A549 (cell line): ENCODE data around the gene TSHZ2. TPM values are rescaled to one million over a fixed set of nuclear protein-coding genes. Genes with fewer than 3 reads are reported as not detected.

Experiments
- ATAC-seq, 2 experiments: fragments of 200-7000 bp in 1 of 2; fragments of >200 bp in 1 of 2; cut with Nextera tagmentation in 1 of 2; cut with Tn5 transposase in 1 of 2; 3 replicates each; pipeline versions ENCODE4 v1.8.0 to v1.9.1; 2018 to 2020; ENCODE audit warnings: mild to moderate bottlenecking in 1 of 2, moderate library complexity in 1 of 2
- CTCF ChIA-PET: fragments of 300-600 bp; sonication (Branson Sonifier 250); formaldehyde crosslinking; extraction: SDS; loops from one replicate; lab custom pipeline; 2021; ENCODE audit warnings: antibody characterized with exemption, inconsistent platforms; lab: Yijun Ruan, JAX
- POLR2A ChIA-PET: fragments of 350-600 bp; formaldehyde crosslinking; extraction: SDS; loops from one replicate; lab custom pipeline; 2021; ENCODE audit warnings: antibody characterized with exemption, inconsistent platforms; lab: Yijun Ruan, JAX
- DNase-seq, 2 experiments: peaks; one replicate each; pipeline versions ENCODE4 v3.0.0 to v3.0.0-alpha.2; 2011 to 2016; ENCODE audit warnings: low read depth in 1 of 2, low spot score in 1 of 2
- FAIRE-seq: peaks from 2 replicates; lab custom pipeline; 2011; peaks lifted over from hg19 to GRCh38; lab: Jason Lieb, UNC
- H3K27ac ChIP-seq, 2 experiments: fragments of >200 bp; sonication (Bioruptor Twin); formaldehyde crosslinking; 3 replicates each; pipeline ENCODE4 v1.5.1; 2016 to 2017
- H3K4me1 ChIP-seq: fragments of >200 bp; sonication (Bioruptor Twin); formaldehyde crosslinking; 3 replicates; pipeline ENCODE4 v1.6.1; 2016
- H3K4me2 ChIP-seq: fragments of >200 bp; sonication (Bioruptor Twin); formaldehyde crosslinking; 3 replicates; pipeline ENCODE4 v1.6.1; 2016
- H3K4me3 ChIP-seq: fragments of >200 bp; sonication (Bioruptor Twin); formaldehyde crosslinking; 3 replicates; pipeline ENCODE4 v1.5.1; 2016
- H3K9me3 ChIP-seq: fragments of >200 bp; sonication (Bioruptor Twin); formaldehyde crosslinking; 3 replicates; pipeline ENCODE4 v1.6.1; 2016
- BHLHE40 ChIP-seq: IDR thresholded peaks from 2 replicates; pipeline ENCODE4 v1.6.1; 2012; ENCODE audit warnings: low read depth, low read length, inconsistent platforms
- CBX2 ChIP-seq: fragments of 200-600 bp; sonication (generic); IDR thresholded peaks from 2 replicates; pipeline ENCODE4 v1.6.1; 2016; ENCODE audit warnings: low read depth, mild to moderate bottlenecking, borderline replicate concordance
- CHD4 ChIP-seq: fragments of 200-600 bp; sonication (generic); IDR thresholded peaks from 2 replicates; pipeline ENCODE4 v1.6.1; 2016; ENCODE audit warnings: antibody characterized with exemption, mild to moderate bottlenecking, borderline replicate concordance
- CTCF ChIP-seq: fragments of >200 bp; sonication (Bioruptor Twin); formaldehyde crosslinking; IDR thresholded peaks from 3 replicates; pipeline ENCODE4 v1.5.1; 2016
- EHF ChIP-seq: fragments of 250-450 bp; sonication (Bioruptor Pico); IDR thresholded peaks from 2 replicates; pipeline ENCODE4 v1.5.0; 2020; ENCODE audit warnings: mild to moderate bottlenecking
- EHMT2 ChIP-seq: fragments of 200-600 bp; sonication (generic); IDR thresholded peaks from 2 replicates; pipeline ENCODE4 v1.6.1; 2016; ENCODE audit warnings: antibody characterized with exemption, low read depth, mild to moderate bottlenecking, moderate library complexity
- ESRRA ChIP-seq: fragments of 150-350 bp; IDR thresholded peaks from 2 replicates; pipeline ENCODE4 v1.6.1; 2014; ENCODE audit warnings: mild to moderate bottlenecking, low read length, borderline replicate concordance
- FOSL2 ChIP-seq, 2 experiments: fragments of 450-650 bp in 1 of 2; fragments of >200 bp in 1 of 2; sonication (Bioruptor Twin) in 1 of 2; formaldehyde crosslinking; IDR thresholded peaks; 2 replicates each; pipeline versions ENCODE4 v1.5.0 to v1.6.1; 2016 to 2020; ENCODE audit warnings: mild to moderate bottlenecking in 1 of 2, moderate library complexity in 1 of 2
- FOXS1 ChIP-seq: fragments of 250-450 bp; sonication (Bioruptor Pico); IDR thresholded peaks from 2 replicates; pipeline ENCODE4 v1.5.0; 2020; ENCODE audit warnings: mild to moderate bottlenecking, moderate library complexity
- GATA3 ChIP-seq: IDR thresholded peaks from 2 replicates; pipeline ENCODE4 v1.6.1; 2012; ENCODE audit warnings: borderline replicate concordance
- HOXB13 ChIP-seq: fragments of 250-450 bp; sonication (Bioruptor Pico); IDR thresholded peaks from 2 replicates; pipeline ENCODE4 v1.5.0; 2020; ENCODE audit warnings: low read depth, mild to moderate bottlenecking, moderate library complexity
- JUN ChIP-seq, 2 experiments: fragments of >200 bp; sonication (Bioruptor Twin); formaldehyde crosslinking; IDR thresholded peaks; 2 replicates in 1 of 2; 3 replicates in 1 of 2; pipeline ENCODE4 v1.6.1; 2016 to 2017
- KDM1A ChIP-seq: fragments of 200-600 bp; sonication (generic); IDR thresholded peaks from 2 replicates; pipeline ENCODE4 v1.6.1; 2016; ENCODE audit warnings: low read depth, mild to moderate bottlenecking
- MAFK ChIP-seq: fragments of 450-650 bp; IDR thresholded peaks from 2 replicates; pipeline ENCODE4 v1.6.1; 2014; ENCODE audit not compliant: partially characterized antibody
- MYC ChIP-seq: IDR thresholded peaks from 2 replicates; pipeline ENCODE4 v1.6.1; 2012; ENCODE audit warnings: mild to moderate bottlenecking, inconsistent platforms, low read length, improper control_type of control experiment, borderline replicate concordance
- NR3C1 ChIP-seq: fragments of >200 bp; sonication (Bioruptor Twin); formaldehyde crosslinking; IDR thresholded peaks from 3 replicates; pipeline ENCODE4 v1.6.1; 2017
- POLR2A ChIP-seq: IDR thresholded peaks from 2 replicates; pipeline ENCODE4 v1.6.1; 2012; ENCODE audit warnings: mild to moderate bottlenecking, low read length
- RARB ChIP-seq: fragments of 250-450 bp; sonication (Bioruptor Pico); IDR thresholded peaks from 2 replicates; pipeline ENCODE4 v1.8.0; 2021; ENCODE audit warnings: mild to moderate bottlenecking, moderate library complexity
- TFCP2L1 ChIP-seq: fragments of 250-450 bp; sonication (Bioruptor Pico); IDR thresholded peaks from 2 replicates; pipeline ENCODE4 v1.5.0; 2021; ENCODE audit warnings: mild to moderate bottlenecking
- TP53 ChIP-seq: fragments of 250-450 bp; sonication (Bioruptor Pico); IDR thresholded peaks from 2 replicates; pipeline ENCODE4 v1.5.0; 2021; ENCODE audit warnings: mild to moderate bottlenecking, moderate library complexity
- ZFP36 ChIP-seq: fragments of 450-650 bp; IDR thresholded peaks from 2 replicates; pipeline ENCODE4 v1.6.1; 2014; ENCODE audit warnings: borderline replicate concordance; ENCODE audit not compliant: partially characterized antibody
- ZNF302 ChIP-seq: fragments of 250-450 bp; sonication (Bioruptor Pico); IDR thresholded peaks from 2 replicates; pipeline ENCODE4 v1.9.0; 2021; ENCODE audit warnings: inconsistent platforms, mild to moderate bottlenecking, moderate library complexity
- WGBS: methylation state at CpG from one replicate; pipeline ENCODE4 v1.1.6; 2017; ENCODE audit errors: missing lambda C conversion rate; 5-methylcytosine and 5-hydroxymethylcytosine counted together
- polyA plus RNA-seq, 4 experiments: library from polyadenylated mRNA; depleted of rRNA in 3 of 4; stranded (reverse); fragments of >200 nt; fragmentation: RNase III in 1 of 4; extraction: RNeasy Plus Mini Kit Qiagen cat#74134 plus additional on column Dnase treatment in 1 of 4; gene quantifications; 2 replicates in 3 of 4; 3 replicates in 1 of 4; pipeline ENCODE4 v1.2.3, GENCODE V29; 2011 to 2017
- TF ChIP-seq, protein P1 (sequence below): fragments of 250-450 bp; sonication (Bioruptor Pico); IDR thresholded peaks from 2 replicates; pipeline ENCODE4 v1.5.0; 2020; ENCODE audit warnings: low read depth, mild to moderate bottlenecking, moderate library complexity
- TF ChIP-seq, protein P2 (sequence below): fragments of 450-650 bp; IDR thresholded peaks from 2 replicates; pipeline ENCODE4 v1.6.1; 2014; ENCODE audit warnings: antibody characterized with exemption
- TF ChIP-seq, protein P3 (sequence below): fragments of 150-350 bp; IDR thresholded peaks from 2 replicates; pipeline ENCODE4 v1.6.1; 2014; ENCODE audit warnings: low read depth, mild to moderate bottlenecking, low read length
- TF ChIP-seq, protein P4 (sequence below): fragments of >200 bp; sonication (Bioruptor Twin); formaldehyde crosslinking; IDR thresholded peaks from 3 replicates; pipeline ENCODE4 v1.6.1; 2016

Gene TSHZ2
- polyA plus RNA-seq, 2 of the 4 experiments (the other 2 are of a cell fraction): not detected

- H3K4me3 ChIP-seq: no peak overlapping the region
- H3K4me1 ChIP-seq: no peaks in the 10 kb centered on the region
- no peaks in the 10 kb centered on the region for H3K9me3 ChIP-seq
- ATAC-seq: no peak
- H3K27ac ChIP-seq: no peak overlapping the region
- no peak overlapping the region for H3K4me2 ChIP-seq
- 26% methylated on average over 6 of the region's 6 CpGs for WGBS
- ChIA-PET CTCF (no interaction called here), POLR2A (no interaction called here)
- TF ChIP-seq NR3C1 (no peak), TFCP2L1 (no peak), MAFK (no peak), EHMT2 (no peak), MYC (no peak)
- TF ChIP-seq, protein P1, sequence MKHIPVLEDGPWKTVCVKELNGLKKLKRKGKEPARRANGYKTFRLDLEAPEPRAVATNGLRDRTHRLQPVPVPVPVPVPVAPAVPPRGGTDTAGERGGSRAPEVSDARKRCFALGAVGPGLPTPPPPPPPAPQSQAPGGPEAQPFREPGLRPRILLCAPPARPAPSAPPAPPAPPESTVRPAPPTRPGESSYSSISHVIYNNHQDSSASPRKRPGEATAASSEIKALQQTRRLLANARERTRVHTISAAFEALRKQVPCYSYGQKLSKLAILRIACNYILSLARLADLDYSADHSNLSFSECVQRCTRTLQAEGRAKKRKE (CRISPR knock-in tag): no peak
- TF ChIP-seq, all 56 proteins: peak for 0
- DNase-seq (no peak), FAIRE-seq (no peak)
Observed at GRCh38 chr20:53463101-53463972, 491.2 kb downstream of the TSHZ2 start.

- no peak overlapping the region for H3K4me2 ChIP-seq
- no peak for ATAC-seq
- H3K4me1 ChIP-seq: no peaks in the 10 kb centered on the region
- 26% methylated on average over 4 of the region's 4 CpGs for WGBS
- no peaks in the 10 kb centered on the region for H3K9me3 ChIP-seq
- no peak for FAIRE-seq
- TF ChIP-seq CBX2 (no peak), BHLHE40 (no peak), KDM1A (no peak), ZNF302 (no peak), GATA3 (no peak), ESRRA (no peak), CTCF (no peak), CHD4 (no peak)
- TF ChIP-seq, protein P2, sequence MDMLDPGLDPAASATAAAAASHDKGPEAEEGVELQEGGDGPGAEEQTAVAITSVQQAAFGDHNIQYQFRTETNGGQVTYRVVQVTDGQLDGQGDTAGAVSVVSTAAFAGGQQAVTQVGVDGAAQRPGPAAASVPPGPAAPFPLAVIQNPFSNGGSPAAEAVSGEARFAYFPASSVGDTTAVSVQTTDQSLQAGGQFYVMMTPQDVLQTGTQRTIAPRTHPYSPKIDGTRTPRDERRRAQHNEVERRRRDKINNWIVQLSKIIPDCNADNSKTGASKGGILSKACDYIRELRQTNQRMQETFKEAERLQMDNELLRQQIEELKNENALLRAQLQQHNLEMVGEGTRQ: no peak
- TF ChIP-seq, protein P1 (CRISPR knock-in tag): no peak
- TF ChIP-seq, all 56 proteins: peak for 0
- ChIA-PET POLR2A (no interaction called here), CTCF (no interaction called here)
- Histone ChIP-seq H3K27ac (no peak overlapping the region), H3K4me3 (no peak overlapping the region)
- no peak for DNase-seq
Observed at GRCh38 chr20:53466279-53466678, 494.1 kb downstream of the TSHZ2 start.

DNA sequence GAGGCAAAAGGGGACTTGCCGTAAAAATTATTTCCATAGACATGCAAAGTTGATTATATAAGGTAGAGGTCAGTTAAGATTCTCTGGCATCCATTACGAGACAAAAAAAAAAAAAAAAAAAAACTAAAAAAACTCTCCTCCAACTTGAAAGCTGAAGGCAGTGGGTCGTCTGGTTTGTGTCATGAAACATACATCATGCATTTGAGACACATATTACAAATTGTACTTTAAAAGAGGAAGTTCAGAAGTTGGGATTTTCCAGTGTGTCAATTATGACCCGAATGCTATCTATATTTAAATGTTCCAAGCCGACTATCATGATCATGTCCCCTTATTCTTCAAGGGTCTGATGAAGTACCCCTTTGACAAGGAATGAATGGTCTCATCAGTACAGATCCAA lies 496.4 kb downstream of the TSHZ2 start:
- CTCF ChIA-PET: interaction anchor here (1.6 kb wide), 1 partner anchor 10 kb away, joined by 3 read pairs; no protein-coding TSS in a partner anchor
- FAIRE-seq (no peak), ATAC-seq (no peak), DNase-seq (no peak)
- no peak overlapping the region for H3K4me3 ChIP-seq
- no peaks in the 10 kb centered on the region for H3K9me3 ChIP-seq
- no peak overlapping the region for H3K27ac ChIP-seq
- POLR2A ChIA-PET: no interaction called here
- 18% methylated on average over 5 of the region's 5 CpGs for WGBS
- no peak overlapping the region for H3K4me2 ChIP-seq
- H3K4me1 ChIP-seq: no peaks in the 10 kb centered on the region
- TF ChIP-seq MYC: no peak
- no peak for TF ChIP-seq FOXS1 (CRISPR knock-in tag)
- TF ChIP-seq, protein P3, sequence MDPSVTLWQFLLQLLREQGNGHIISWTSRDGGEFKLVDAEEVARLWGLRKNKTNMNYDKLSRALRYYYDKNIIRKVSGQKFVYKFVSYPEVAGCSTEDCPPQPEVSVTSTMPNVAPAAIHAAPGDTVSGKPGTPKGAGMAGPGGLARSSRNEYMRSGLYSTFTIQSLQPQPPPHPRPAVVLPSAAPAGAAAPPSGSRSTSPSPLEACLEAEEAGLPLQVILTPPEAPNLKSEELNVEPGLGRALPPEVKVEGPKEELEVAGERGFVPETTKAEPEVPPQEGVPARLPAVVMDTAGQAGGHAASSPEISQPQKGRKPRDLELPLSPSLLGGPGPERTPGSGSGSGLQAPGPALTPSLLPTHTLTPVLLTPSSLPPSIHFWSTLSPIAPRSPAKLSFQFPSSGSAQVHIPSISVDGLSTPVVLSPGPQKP: no peak
- no peak for TF ChIP-seq TP53 (CRISPR knock-in tag)
- TF ChIP-seq RARB (CRISPR knock-in tag): no peak
- TF ChIP-seq EHF (CRISPR knock-in tag): no peak
- TF ChIP-seq, protein P4, sequence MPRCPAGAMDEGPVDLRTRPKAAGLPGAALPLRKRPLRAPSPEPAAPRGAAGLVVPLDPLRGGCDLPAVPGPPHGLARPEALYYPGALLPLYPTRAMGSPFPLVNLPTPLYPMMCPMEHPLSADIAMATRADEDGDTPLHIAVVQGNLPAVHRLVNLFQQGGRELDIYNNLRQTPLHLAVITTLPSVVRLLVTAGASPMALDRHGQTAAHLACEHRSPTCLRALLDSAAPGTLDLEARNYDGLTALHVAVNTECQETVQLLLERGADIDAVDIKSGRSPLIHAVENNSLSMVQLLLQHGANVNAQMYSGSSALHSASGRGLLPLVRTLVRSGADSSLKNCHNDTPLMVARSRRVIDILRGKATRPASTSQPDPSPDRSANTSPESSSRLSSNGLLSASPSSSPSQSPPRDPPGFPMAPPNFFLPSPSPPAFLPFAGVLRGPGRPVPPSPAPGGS: no peak
- no peak for TF ChIP-seq EHMT2
- TF ChIP-seq MAFK: no peak
- no peak for TF ChIP-seq POLR2A
- TF ChIP-seq FOSL2 (IDR thresholded peaks at IDR 0.05): no peak
- TF ChIP-seq FOSL2 (CRISPR knock-in tag; IDR thresholded peaks at IDR 0.05): no peak
- TF ChIP-seq ZFP36: no peak
- no peak for TF ChIP-seq CHD4
- TF ChIP-seq TFCP2L1: no peak
- no peak for TF ChIP-seq KDM1A
- TF ChIP-seq HOXB13 (CRISPR knock-in tag): no peak
- no peak for TF ChIP-seq JUN (IDR thresholded peaks at IDR 0.05)
